GM12874 (cell line): ENCODE data around the gene BIVM.

Experiments
- TF ChIP-seq, protein P1 (sequence below): IDR thresholded peaks from 2 replicates; pipeline ENCODE4 v1.5.1; 2011; ENCODE audit warnings: low read depth, mild to moderate bottlenecking, control low read depth, low read length, moderate library complexity; ENCODE audit not compliant: insufficient read depth

BIVM gene

DNA sequence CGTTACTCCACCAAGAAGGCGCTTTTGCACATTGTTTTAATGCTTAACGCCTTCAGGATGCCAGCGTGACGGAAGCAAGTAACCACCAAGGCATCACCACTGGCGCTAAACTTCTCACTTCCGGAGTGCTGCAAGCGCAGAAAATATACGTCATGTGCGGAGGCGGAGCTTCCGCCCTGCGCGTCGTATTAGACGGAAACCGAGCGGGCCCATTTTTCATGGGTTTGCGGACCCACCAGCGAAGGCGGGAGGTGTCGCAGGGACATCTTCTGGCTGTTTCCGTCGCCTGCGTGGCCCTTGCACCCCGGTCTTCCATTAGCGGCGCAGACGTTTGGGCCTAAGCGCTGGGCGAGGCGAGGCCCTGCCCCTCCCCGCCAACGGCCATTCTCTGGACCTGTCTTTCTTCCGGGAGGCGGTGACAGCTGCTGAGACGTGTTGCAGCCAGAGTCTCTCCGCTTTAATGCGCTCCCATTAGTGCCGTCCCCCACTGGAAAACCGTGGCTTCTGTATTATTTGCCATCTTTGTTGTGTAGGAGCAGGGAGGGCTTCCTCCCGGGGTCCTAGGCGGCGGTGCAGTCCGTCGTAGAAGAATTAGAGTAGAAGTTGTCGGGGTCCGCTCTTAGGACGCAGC, 46.8 kb downstream of the BIVM start, which contains the start of gene ERCC5:
Gene ERCC5 (plus strand): TSS at position 403 of the 631 bp plus-strand sequence. CDS start 235 bp downstream, outside the sequence.
- TF ChIP-seq, protein P1, sequence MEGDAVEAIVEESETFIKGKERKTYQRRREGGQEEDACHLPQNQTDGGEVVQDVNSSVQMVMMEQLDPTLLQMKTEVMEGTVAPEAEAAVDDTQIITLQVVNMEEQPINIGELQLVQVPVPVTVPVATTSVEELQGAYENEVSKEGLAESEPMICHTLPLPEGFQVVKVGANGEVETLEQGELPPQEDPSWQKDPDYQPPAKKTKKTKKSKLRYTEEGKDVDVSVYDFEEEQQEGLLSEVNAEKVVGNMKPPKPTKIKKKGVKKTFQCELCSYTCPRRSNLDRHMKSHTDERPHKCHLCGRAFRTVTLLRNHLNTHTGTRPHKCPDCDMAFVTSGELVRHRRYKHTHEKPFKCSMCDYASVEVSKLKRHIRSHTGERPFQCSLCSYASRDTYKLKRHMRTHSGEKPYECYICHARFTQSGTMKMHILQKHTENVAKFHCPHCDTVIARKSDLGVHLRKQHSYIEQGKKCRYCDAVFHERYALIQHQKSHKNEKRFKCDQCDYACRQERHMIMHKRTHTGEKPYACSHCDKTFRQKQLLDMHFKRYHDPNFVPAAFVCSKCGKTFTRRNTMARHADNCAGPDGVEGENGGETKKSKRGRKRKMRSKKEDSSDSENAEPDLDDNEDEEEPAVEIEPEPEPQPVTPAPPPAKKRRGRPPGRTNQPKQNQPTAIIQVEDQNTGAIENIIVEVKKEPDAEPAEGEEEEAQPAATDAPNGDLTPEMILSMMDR: no peak

GRCh38 chr13:102846261-102847015, 47.5 kb downstream of the BIVM start:
- TF ChIP-seq, protein P1: no peak

GRCh38 chr13:102847272-102848234, 48.6 kb downstream of the BIVM start:
- TF ChIP-seq, protein P1: peak; percentile 48; the same call in 1 of the 2 replicates

- TF ChIP-seq, protein P1: no peak
Observed at GRCh38 chr13:102848956-102849355, 50.0 kb downstream of the BIVM start.

GRCh38 chr13:102852556-102852955, 53.6 kb downstream of the BIVM start:
- TF ChIP-seq, protein P1: no peak

DNA sequence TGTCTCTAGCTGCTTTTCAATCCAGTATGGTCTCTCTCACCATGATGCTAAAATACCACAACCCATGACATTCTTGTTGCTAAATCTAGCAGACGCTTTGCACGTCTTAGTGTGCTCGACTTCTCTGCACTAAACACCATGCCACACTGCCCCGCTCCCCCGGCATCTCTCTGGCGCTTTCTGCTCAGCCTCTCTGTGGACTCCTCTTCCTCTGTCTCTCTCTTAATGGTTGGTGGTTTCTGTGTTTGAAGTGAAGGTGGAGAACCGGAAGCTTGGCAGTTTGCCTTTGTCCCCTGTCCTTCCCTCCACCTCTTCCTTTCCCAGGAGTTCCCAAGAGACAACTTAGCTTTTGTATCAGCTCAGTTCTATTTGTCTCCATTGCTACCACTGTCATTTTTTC, 55.8 kb downstream of the BIVM start:
- TF ChIP-seq, protein P1: no peak

GRCh38 chr13:102856557-102856956, 57.6 kb downstream of the BIVM start:
- TF ChIP-seq, protein P1: no peak
